ENCODE results near the gene ZNF101. TPM values are rescaled to one million over a fixed set of nuclear protein-coding genes. Genes with fewer than 3 reads are reported as not detected.

The ZNF101 gene
- total and polyA plus RNA-seq, 2 donors (not counting 1 experiment from before 2014, with no cell fraction given): 15.2 to 74.3 TPM

DNA sequence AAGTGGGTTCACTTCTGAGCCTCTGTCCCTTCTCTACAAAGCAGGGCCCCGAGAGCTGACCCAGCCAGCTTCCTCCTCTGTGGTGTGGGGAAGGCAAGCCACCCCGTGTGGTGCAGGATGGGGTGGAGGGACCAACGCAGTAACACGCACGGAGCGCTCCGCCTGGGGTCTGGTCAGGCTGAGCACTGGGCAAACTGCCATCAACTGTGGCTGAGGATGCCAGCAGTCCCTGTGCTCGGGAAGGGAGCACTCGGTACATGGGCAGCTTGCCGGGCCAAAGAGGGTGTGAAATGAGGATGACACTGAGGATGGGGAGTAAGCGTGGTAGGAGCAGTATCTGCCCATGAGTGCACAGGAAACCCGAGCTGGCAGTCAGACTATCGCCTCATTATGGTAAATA is 17.6 kb upstream of the ZNF101 start:
- H2AFZ ChIP-seq (ENCODE audit: insufficient read depth, low read depth, low read length, poor library complexity, severe bottlenecking): no peak overlapping the region
- WGBS (ENCODE audit: insufficient coverage): 95% methylated on average over 13 of the region's 13 CpGs
- no peaks in the 10 kb centered on the region for H3K27me3 ChIP-seq (replicated peaks in 1 of 4; ENCODE audit: control extremely low read depth in 1 of 4, control insufficient read depth in 3 of 4, insufficient read depth in 4 of 4, low read length in 3 of 4)
- H3K4me3 ChIP-seq (ENCODE audit: control extremely low read depth in 1 of 5, extremely low read depth in 1 of 5, insufficient read depth in 1 of 5, low read depth in 2 of 5, low read length in 4 of 5): no peak overlapping the region
- Mint-ChIP-seq H3K27ac (no peak overlapping the region), H3K4me3 (no peak overlapping the region), H3K27me3 (no peaks in the 10 kb centered on the region), H3K9me3 (ENCODE audit: insufficient read depth) (no peaks in the 10 kb centered on the region), H3K4me1 (no peaks in the 10 kb centered on the region)
- DNase-seq: no peak
- ChIA-PET POLR2A (interaction anchor here (2.0 kb wide), 1 partner anchor 18 kb away, joined by 5 read pairs; the partner anchor contains the start of gene ZNF101), CTCF (interaction anchor here (1.5 kb wide), 1 partner anchor 11 kb away, joined by 5 read pairs; no protein-coding TSS in a partner anchor)
- no peak overlapping the region for H3K27ac ChIP-seq (ENCODE audit: low read length in 2 of 2)
- H3K4me2 ChIP-seq (replicated peaks; ENCODE audit: low read depth, low read length, poor library complexity, severe bottlenecking): no peak overlapping the region
- no peaks in the 10 kb centered on the region for H3K4me1 ChIP-seq (ENCODE audit: control insufficient read depth in 2 of 2, insufficient read depth in 2 of 2, low read length in 2 of 2)
- no peak for ATAC-seq (ENCODE audit: low read depth)
- intact Hi-C loops (cut with micrococcal nuclease): no loop called here
- H4K20me1 ChIP-seq (ENCODE audit: control insufficient read depth, insufficient read depth, low read length, poor library complexity, severe bottlenecking): peaks cover 24% of the 10 kb centered on the region
- TF ChIP-seq, protein P1, sequence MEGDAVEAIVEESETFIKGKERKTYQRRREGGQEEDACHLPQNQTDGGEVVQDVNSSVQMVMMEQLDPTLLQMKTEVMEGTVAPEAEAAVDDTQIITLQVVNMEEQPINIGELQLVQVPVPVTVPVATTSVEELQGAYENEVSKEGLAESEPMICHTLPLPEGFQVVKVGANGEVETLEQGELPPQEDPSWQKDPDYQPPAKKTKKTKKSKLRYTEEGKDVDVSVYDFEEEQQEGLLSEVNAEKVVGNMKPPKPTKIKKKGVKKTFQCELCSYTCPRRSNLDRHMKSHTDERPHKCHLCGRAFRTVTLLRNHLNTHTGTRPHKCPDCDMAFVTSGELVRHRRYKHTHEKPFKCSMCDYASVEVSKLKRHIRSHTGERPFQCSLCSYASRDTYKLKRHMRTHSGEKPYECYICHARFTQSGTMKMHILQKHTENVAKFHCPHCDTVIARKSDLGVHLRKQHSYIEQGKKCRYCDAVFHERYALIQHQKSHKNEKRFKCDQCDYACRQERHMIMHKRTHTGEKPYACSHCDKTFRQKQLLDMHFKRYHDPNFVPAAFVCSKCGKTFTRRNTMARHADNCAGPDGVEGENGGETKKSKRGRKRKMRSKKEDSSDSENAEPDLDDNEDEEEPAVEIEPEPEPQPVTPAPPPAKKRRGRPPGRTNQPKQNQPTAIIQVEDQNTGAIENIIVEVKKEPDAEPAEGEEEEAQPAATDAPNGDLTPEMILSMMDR (IDR thresholded peaks at IDR 0.05): no peak
- no peak for TF ChIP-seq EZH2 (IDR thresholded peaks at IDR 0.05; ENCODE audit: borderline replicate concordance, insufficient read depth, low read depth, low read length, poor library complexity, severe bottlenecking)
- H3K9ac ChIP-seq (ENCODE audit: low read length): no peak overlapping the region
- no peaks in the 10 kb centered on the region for H3K9me3 ChIP-seq (ENCODE audit: control extremely low read depth in 1 of 3, control insufficient read depth in 2 of 3, insufficient read depth in 1 of 3, low read length in 2 of 3)
- peaks cover 0 to 86% of the 10 kb centered on the region in 2 experiments for H3K36me3 ChIP-seq (replicated peaks in 1 of 2; ENCODE audit: control extremely low read depth in 1 of 2, control insufficient read depth in 1 of 2, extremely low read depth in 1 of 2, insufficient read depth in 2 of 2, low read length in 1 of 2)
- peaks cover 31% of the 10 kb centered on the region for H3K79me2 ChIP-seq (ENCODE audit: control insufficient read depth, insufficient read depth, low read length)

DNA sequence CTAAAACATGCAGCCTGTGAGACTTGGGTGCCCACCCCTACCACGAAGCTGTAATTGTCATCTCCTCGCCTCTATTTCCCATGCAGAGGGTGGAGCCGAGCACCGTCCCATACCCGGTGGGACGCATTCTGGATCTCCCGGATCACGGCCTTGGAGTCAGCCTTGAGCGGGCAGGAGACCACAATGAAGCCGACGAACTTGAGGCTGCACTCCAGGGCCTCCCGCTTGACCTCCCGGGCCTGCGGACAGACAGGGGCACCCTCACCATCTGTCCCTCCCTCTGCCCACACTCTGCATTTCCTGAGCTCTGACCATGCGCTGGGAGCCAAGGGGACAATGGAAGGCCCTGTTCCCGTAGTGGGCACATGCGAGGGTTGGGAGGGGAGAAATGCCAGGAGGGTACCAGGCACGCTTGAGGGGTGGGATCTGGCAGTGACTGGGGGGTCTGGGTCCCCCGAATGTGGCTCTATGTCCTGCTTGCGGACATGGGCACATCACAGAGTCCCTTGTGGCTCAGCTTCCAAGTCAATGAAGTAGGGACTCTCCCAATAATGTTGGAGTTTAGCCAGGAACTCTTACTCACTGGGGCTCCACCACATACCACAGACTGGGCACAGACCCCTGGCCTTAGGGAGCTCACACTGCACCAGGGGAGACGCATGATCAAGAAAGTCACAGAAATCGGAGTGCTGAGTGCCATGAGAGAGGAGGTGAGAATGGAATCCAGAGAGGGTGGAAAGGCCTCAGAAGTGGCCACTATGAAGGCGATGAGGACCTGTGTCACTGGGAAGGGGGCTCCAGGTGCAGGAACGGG is 15.9 kb upstream of the ZNF101 start:
- H3K4me3 Mint-ChIP-seq: no peak overlapping the region
- no peak for DNase-seq
- Histone ChIP-seq H3K4me1 (ENCODE audit: control insufficient read depth in 2 of 2, insufficient read depth in 2 of 2, low read length in 2 of 2) (no peaks in the 10 kb centered on the region), H2AFZ (ENCODE audit: insufficient read depth, low read depth, low read length, poor library complexity, severe bottlenecking) (no peak overlapping the region), H3K36me3 (replicated peaks in 1 of 2; ENCODE audit: control extremely low read depth in 1 of 2, control insufficient read depth in 1 of 2, extremely low read depth in 1 of 2, insufficient read depth in 2 of 2, low read length in 1 of 2) (peaks cover 0 to 89% of the 10 kb centered on the region in 2 experiments), H3K27me3 (replicated peaks in 1 of 4; ENCODE audit: control extremely low read depth in 1 of 4, control insufficient read depth in 3 of 4, insufficient read depth in 4 of 4, low read length in 3 of 4) (no peaks in the 10 kb centered on the region), H3K4me3 (ENCODE audit: control extremely low read depth in 1 of 5, extremely low read depth in 1 of 5, insufficient read depth in 1 of 5, low read depth in 2 of 5, low read length in 4 of 5) (no peak overlapping the region), H3K9me3 (ENCODE audit: control extremely low read depth in 1 of 3, control insufficient read depth in 2 of 3, insufficient read depth in 1 of 3, low read length in 2 of 3) (no peaks in the 10 kb centered on the region), H3K79me2 (ENCODE audit: control insufficient read depth, insufficient read depth, low read length) (peaks cover 47% of the 10 kb centered on the region), H3K27ac (ENCODE audit: low read length in 2 of 2) (no peak overlapping the region), H4K20me1 (ENCODE audit: control insufficient read depth, insufficient read depth, low read length, poor library complexity, severe bottlenecking) (peaks cover 36% of the 10 kb centered on the region), H3K9ac (ENCODE audit: low read length) (no peak overlapping the region), H3K4me2 (replicated peaks; ENCODE audit: low read depth, low read length, poor library complexity, severe bottlenecking) (no peak overlapping the region)
- no peak overlapping the region for H3K27ac Mint-ChIP-seq
- POLR2A ChIA-PET: interaction anchor here (2.0 kb wide), 1 partner anchor 16 kb away, joined by 5 read pairs; the partner anchor contains the start of gene ZNF101
- H3K9me3 Mint-ChIP-seq (ENCODE audit: insufficient read depth): no peaks in the 10 kb centered on the region
- CTCF ChIA-PET: interaction anchor here (0.8 to 1.5 kb wide), 3 partner anchors 10 to 120 kb away, joined by 3 to 5 read pairs (median 3); partner anchors contain the start of gene ATP13A1
- intact Hi-C loops (cut with micrococcal nuclease): no loop called here
- H3K27me3 Mint-ChIP-seq: no peaks in the 10 kb centered on the region
- WGBS (ENCODE audit: insufficient coverage): 96% methylated on average over 21 of the region's 24 CpGs
- ATAC-seq (ENCODE audit: low read depth): no peak
- no peaks in the 10 kb centered on the region for H3K4me1 Mint-ChIP-seq
- TF ChIP-seq, protein P1 (IDR thresholded peaks at IDR 0.05): no peak
- TF ChIP-seq EZH2 (IDR thresholded peaks at IDR 0.05; ENCODE audit: borderline replicate concordance, insufficient read depth, low read depth, low read length, poor library complexity, severe bottlenecking): no peak

Measured in B cell (primary cell).